ENCODE results near the gene PPT2. TPM values are rescaled to one million over a fixed set of nuclear protein-coding genes. Genes with fewer than 3 reads are reported as not detected.

The PPT2 gene
- total and polyA plus RNA-seq, 2 experiments from 2014 or later: 8.9 to 20.6 TPM

- H3K9me3 Mint-ChIP-seq: no peaks in the 10 kb centered on the region; the same call in 2 of the 3 replicates
- H3K4me1 Mint-ChIP-seq: peaks cover 63% of the 10 kb centered on the region
- no peak for DNase-seq (ENCODE audit: low spot score)
- TF ChIP-seq POLR2AphosphoS5 (IDR thresholded peaks at IDR 0.05; ENCODE audit: low read depth): no peak
- TF ChIP-seq CTCF (conservative IDR thresholded peaks at IDR 0.05; ENCODE audit: low read depth in 2 of 2): no peak
- TF ChIP-seq CREB1 (CRISPR knock-in tag; IDR thresholded peaks at IDR 0.05; ENCODE audit: low read depth): no peak
- TF ChIP-seq ETS1 (IDR thresholded peaks at IDR 0.05): no peak
- TF ChIP-seq EZH2 (IDR thresholded peaks at IDR 0.05; ENCODE audit: low read depth, unreplicated experiment): no peak
- no peak for TF ChIP-seq ZNF462 (CRISPR knock-in tag; IDR thresholded peaks at IDR 0.05)
- TF ChIP-seq REST (IDR thresholded peaks at IDR 0.05; ENCODE audit: unreplicated experiment): no peak
- TF ChIP-seq JUNB (IDR thresholded peaks at IDR 0.05; ENCODE audit: unreplicated experiment): no peak
- TF ChIP-seq ZNF114 (CRISPR knock-in tag; IDR thresholded peaks at IDR 0.05): no peak
- TF ChIP-seq ZNF331 (CRISPR knock-in tag; IDR thresholded peaks at IDR 0.05; ENCODE audit: low read depth): no peak
- no peak for TF ChIP-seq EZH2phosphoT487 (IDR thresholded peaks at IDR 0.05; ENCODE audit: unreplicated experiment)
- no peak for TF ChIP-seq STAT1 (IDR thresholded peaks at IDR 0.05; ENCODE audit: unreplicated experiment)
- no peak for TF ChIP-seq NANOG (IDR thresholded peaks at IDR 0.05; ENCODE audit: borderline replicate concordance)
- H3K27ac Mint-ChIP-seq: peak overlapping the region; percentile 95
- peaks cover 3% of the 10 kb centered on the region; the same call in 1 of the 2 replicates for H3K36me3 ChIP-seq (ENCODE audit: insufficient read depth)
- H3K4me3 ChIP-seq: peak overlapping the region; percentile 66
- H3K4me2 ChIP-seq: peak overlapping the region; percentile 89
- peaks cover 27% of the 10 kb centered on the region for H3K27me3 Mint-ChIP-seq (ENCODE audit: insufficient read depth, low read depth, poor library complexity)
- H3K4me3 Mint-ChIP-seq: peak overlapping the region; percentile 89
- no peaks in the 10 kb centered on the region for H4K20me1 ChIP-seq (replicated peaks; ENCODE audit: insufficient read depth)
- H3K79me2 ChIP-seq (replicated peaks; ENCODE audit: insufficient read depth): peaks cover 12% of the 10 kb centered on the region
- H3K27me3 ChIP-seq (ENCODE audit: insufficient read depth): no peaks in the 10 kb centered on the region
- no peak for ATAC-seq
- 0 out of 2 replicates have a peak overlapping the region, but pooled peaks have one; percentile 19 for H3K27ac ChIP-seq (ENCODE audit: low read depth)
- H3K4me1 ChIP-seq (ENCODE audit: insufficient read depth): peaks cover 46% of the 10 kb centered on the region
- peaks cover 22% of the 10 kb centered on the region for H3F3A ChIP-seq (replicated peaks; ENCODE audit: low read depth)
- H3K9me2 ChIP-seq (ENCODE audit: insufficient read depth): no peaks in the 10 kb centered on the region
- no peak overlapping the region for H2AFZ ChIP-seq
- H3K36me3 Mint-ChIP-seq (ENCODE audit: low read depth): peaks cover 37% of the 10 kb centered on the region
Measured at GRCh38 chr6:32189742-32190053, 35.8 kb downstream of the PPT2 start.

Data from GM23338 (cell line).